ENCODE measurements around the gene SLC25A30. TPM values are rescaled to one million over a fixed set of nuclear protein-coding genes. Genes with fewer than 3 reads are reported as not detected.

SLC25A30 gene
- total RNA-seq, 1 donor from 2014 or later = 31.4 TPM

- no peak for TF ChIP-seq CTCF (IDR thresholded peaks at IDR 0.05)
- intact Hi-C loops (cut with DNase I) = no loop called here
- Histone ChIP-seq H3K4me3 (no peak overlapping the region), H3K27me3 (no peaks in the 10 kb centered on the region), H3K4me1 (no peaks in the 10 kb centered on the region), H3K27ac (no peak overlapping the region), H3K9me3 (no peaks in the 10 kb centered on the region), H3K36me3 (peaks cover 13% of the 10 kb centered on the region)
- DNase-seq = peak; percentile 19
- ATAC-seq = no peak
Observed at GRCh38 chr13:45361596-45362206, 56.5 kb downstream of the SLC25A30 start.

- Histone ChIP-seq H3K4me1 (no peaks in the 10 kb centered on the region), H3K4me3 (no peak overlapping the region), H3K36me3 (peaks cover 45% of the 10 kb centered on the region), H3K9me3 (no peaks in the 10 kb centered on the region), H3K27ac (no peak overlapping the region), H3K27me3 (no peaks in the 10 kb centered on the region)
- intact Hi-C loops (cut with DNase I) = no loop called here
- DNase-seq (no peak), ATAC-seq (no peak)
- TF ChIP-seq CTCF (IDR thresholded peaks at IDR 0.05) = no peak
Observed at GRCh38 chr13:45356966-45357672, 61.1 kb downstream of the SLC25A30 start.

GRCh38 chr13:45353895-45354294 lies 64.3 kb downstream of the SLC25A30 start:
- Histone ChIP-seq H3K9me3 (no peaks in the 10 kb centered on the region), H3K36me3 (peaks cover 64% of the 10 kb centered on the region), H3K4me3 (no peak overlapping the region), H3K27me3 (no peaks in the 10 kb centered on the region), H3K4me1 (no peaks in the 10 kb centered on the region), H3K27ac (no peak overlapping the region)
- intact Hi-C loops (cut with DNase I) = no loop called here
- DNase-seq (no peak), ATAC-seq (no peak)
- TF ChIP-seq CTCF (IDR thresholded peaks at IDR 0.05) = no peak

- Histone ChIP-seq H3K4me1 (no peaks in the 10 kb centered on the region), H3K36me3 (peaks cover 73% of the 10 kb centered on the region), H3K27me3 (no peaks in the 10 kb centered on the region), H3K27ac (no peak overlapping the region), H3K9me3 (no peaks in the 10 kb centered on the region), H3K4me3 (no peak overlapping the region)
- no peak for ATAC-seq
- no peak for TF ChIP-seq CTCF (IDR thresholded peaks at IDR 0.05)
- intact Hi-C loops (cut with DNase I) = no loop called here
- DNase-seq = no peak
Observed at GRCh38 chr13:45352031-45352430, 66.1 kb downstream of the SLC25A30 start.

GRCh38 chr13:45350152-45350551 lies 68.0 kb downstream of the SLC25A30 start:
- Histone ChIP-seq H3K4me1 (no peaks in the 10 kb centered on the region), H3K27me3 (no peaks in the 10 kb centered on the region), H3K9me3 (no peaks in the 10 kb centered on the region), H3K36me3 (peaks cover 69% of the 10 kb centered on the region), H3K4me3 (no peak overlapping the region), H3K27ac (no peak overlapping the region)
- ATAC-seq (no peak), DNase-seq (no peak)
- no peak for TF ChIP-seq CTCF (IDR thresholded peaks at IDR 0.05)
- intact Hi-C loops (cut with DNase I) = no loop called here

Data from upper lobe of right lung (tissue), 1 donor.